C4-2B (cell line): Measurements from ENCODE around the gene SH3BP5L.

Experiments
- CTCF ChIP-seq: fragments of 450-650 bp; conservative IDR thresholded peaks from 2 replicates; pipeline ENCODE4 v1.5.1; 2017; ENCODE audit warnings: mild to moderate bottlenecking
- ZFX ChIP-seq: fragments of 450-650 bp; IDR thresholded peaks from 2 replicates; pipeline ENCODE4 v1.6.1; 2017

DNA sequence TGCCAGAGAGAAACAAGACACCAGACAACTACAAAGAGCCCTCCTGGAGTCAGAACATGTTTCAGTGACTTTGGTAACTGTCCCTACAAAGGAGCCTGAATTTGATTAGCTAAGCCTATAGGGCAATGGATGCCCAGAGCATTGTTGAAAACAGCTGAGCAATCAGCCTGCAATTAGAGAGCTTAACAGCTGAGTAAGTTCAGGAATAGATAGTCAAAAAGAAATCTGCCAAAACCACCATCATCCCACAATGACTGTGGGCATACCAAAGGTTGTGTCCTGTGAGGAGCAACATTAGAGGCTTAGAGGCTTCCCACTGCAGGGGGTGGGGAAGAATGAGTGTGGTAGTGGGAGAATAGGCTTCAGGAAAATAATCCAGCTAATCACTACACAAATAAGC lies 32.1 kb downstream of the SH3BP5L start:
- TF ChIP-seq CTCF (no peak), ZFX (no peak)
